Bronchial epithelial cell (primary cell): Measurements from ENCODE around the gene MYCT1. TPM values are rescaled to one million over a fixed set of nuclear protein-coding genes. Genes with fewer than 3 reads are reported as not detected.
"Not testable (repeated sequence)": the region's sequence is repeated elsewhere in the genome, so short reads cannot be mapped to it uniquely, and the experiment has no call there.

Source experiments
- DNase-seq: peaks from one replicate; pipeline ENCODE4 v3.0.0-alpha.2; 2010; ENCODE audit warnings: low read depth
- FAIRE-seq: peaks from 2 replicates; lab custom pipeline; 2011; peaks lifted over from hg19 to GRCh38; lab: Jason Lieb, UNC
- H3K27me3 ChIP-seq: 2 replicates; pipeline ENCODE4 v1.5.1; 2011; ENCODE audit warnings: low read length; ENCODE audit not compliant: control insufficient read depth, insufficient read depth
- H3K36me3 ChIP-seq: 2 replicates; pipeline ENCODE4 v1.5.1; 2011; ENCODE audit warnings: low read length; ENCODE audit not compliant: control insufficient read depth, insufficient read depth
- H3K4me3 ChIP-seq: 2 replicates; pipeline ENCODE4 v1.5.1; 2011; ENCODE audit warnings: mild to moderate bottlenecking, low read depth, low read length, control low read depth
- total RNA-seq: library from RNA; depleted of rRNA; stranded (reverse); fragments of >200 nt; gene quantifications from 2 replicates; pipeline ENCODE4 v1.2.1, GENCODE V29; 2014
- TF ChIP-seq, protein P1 (sequence below): IDR thresholded peaks from 2 replicates; pipeline ENCODE4 v1.5.1; 2011; ENCODE audit warnings: mild to moderate bottlenecking, moderate library complexity, low read length, control low read depth, inconsistent platforms; ENCODE audit not compliant: insufficient read depth, severe bottlenecking

Gene MYCT1
- total RNA-seq, 1 donor from 2014 or later = 0.53 TPM

DNA sequence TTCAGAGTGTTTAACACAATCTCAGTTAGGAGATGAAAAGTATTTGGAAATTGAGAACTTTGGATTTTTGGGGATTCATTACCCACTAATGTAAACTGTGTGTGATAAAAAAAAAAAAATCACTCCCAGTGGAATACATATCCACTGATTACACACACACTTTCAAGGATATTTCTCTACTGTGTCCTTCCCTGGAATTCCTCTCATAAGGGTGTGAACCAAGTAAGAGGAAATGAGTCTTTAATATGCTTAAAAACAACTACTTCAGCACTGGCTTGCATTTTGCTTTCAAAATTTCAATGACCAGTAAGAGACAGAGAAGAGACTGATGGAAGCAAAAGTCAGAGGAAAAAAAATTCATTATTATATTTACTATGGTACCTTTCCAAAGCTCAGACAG is 24.5 kb upstream of the MYCT1 start:
- H3K4me3 ChIP-seq = no peak overlapping the region
- TF ChIP-seq, protein P1, sequence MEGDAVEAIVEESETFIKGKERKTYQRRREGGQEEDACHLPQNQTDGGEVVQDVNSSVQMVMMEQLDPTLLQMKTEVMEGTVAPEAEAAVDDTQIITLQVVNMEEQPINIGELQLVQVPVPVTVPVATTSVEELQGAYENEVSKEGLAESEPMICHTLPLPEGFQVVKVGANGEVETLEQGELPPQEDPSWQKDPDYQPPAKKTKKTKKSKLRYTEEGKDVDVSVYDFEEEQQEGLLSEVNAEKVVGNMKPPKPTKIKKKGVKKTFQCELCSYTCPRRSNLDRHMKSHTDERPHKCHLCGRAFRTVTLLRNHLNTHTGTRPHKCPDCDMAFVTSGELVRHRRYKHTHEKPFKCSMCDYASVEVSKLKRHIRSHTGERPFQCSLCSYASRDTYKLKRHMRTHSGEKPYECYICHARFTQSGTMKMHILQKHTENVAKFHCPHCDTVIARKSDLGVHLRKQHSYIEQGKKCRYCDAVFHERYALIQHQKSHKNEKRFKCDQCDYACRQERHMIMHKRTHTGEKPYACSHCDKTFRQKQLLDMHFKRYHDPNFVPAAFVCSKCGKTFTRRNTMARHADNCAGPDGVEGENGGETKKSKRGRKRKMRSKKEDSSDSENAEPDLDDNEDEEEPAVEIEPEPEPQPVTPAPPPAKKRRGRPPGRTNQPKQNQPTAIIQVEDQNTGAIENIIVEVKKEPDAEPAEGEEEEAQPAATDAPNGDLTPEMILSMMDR = no peak
- FAIRE-seq = no peak

DNA sequence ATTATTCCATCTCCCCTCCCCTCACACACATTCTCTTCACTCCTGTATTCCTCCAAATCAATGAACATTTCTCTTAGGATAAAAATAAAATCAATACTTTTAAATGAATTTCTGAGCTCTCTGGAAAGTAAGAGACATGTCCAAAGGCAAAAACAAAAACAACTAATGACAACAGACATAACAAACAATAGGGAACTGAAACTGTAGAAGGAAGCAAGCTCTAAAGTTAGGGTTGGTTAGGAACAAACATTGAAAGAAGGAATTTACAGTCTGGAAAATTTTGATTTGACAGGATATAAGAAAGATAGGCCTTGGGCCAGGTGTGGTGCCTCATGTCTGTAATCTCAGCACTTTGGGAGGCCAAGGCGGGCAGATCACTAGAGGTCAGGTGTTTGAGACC is 17.5 kb upstream of the MYCT1 start:
- TF ChIP-seq, protein P1 = no peak
- DNase-seq = no peak
- no peaks in the 10 kb centered on the region for H3K27me3 ChIP-seq
- H3K36me3 ChIP-seq = no peaks in the 10 kb centered on the region
- no peak overlapping the region for H3K4me3 ChIP-seq
- no peak for FAIRE-seq

More for the DNA sequence above, 24.5 kb upstream of the MYCT1 start:
- H3K36me3 ChIP-seq = no peaks in the 10 kb centered on the region
- no peak for DNase-seq
- H3K27me3 ChIP-seq = no peaks in the 10 kb centered on the region

DNA sequence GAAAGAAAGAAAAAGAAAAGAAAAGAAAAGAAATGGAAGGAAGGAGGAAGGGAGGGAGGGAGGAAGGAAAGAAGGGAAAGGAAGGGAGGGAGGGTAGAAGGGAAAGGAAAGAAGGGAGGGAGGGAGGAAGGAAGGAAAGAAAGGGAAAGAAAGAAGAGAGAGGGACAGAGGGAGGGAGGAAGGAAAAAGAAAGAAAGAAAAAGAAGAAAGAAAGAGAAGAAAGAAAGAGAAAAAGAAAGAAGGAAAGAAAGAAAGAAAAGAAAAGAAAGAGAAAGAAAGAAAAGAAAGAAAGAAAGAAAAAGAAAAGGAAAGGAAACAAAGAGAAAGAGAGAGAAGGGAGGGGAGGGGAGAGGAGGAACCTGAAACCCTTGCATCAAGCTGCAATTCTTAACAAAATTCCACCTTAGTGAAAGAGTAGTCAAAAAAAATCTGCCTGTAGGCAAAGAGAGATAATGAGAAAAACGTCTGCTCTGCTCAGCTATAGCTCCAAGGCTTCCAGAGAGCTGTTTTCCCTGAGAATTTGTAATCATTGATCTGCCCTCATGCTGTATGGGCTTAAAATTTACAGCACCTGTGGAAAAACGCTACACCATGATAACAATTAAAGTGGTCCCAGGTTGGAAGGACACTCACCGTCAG is 16.7 kb upstream of the MYCT1 start:
- H3K36me3 ChIP-seq = no peaks in the 10 kb centered on the region
- DNase-seq (no peak), FAIRE-seq (no peak)
- no peak overlapping the region for H3K4me3 ChIP-seq
- no peaks in the 10 kb centered on the region for H3K27me3 ChIP-seq
- TF ChIP-seq, protein P1 = no peak

DNA sequence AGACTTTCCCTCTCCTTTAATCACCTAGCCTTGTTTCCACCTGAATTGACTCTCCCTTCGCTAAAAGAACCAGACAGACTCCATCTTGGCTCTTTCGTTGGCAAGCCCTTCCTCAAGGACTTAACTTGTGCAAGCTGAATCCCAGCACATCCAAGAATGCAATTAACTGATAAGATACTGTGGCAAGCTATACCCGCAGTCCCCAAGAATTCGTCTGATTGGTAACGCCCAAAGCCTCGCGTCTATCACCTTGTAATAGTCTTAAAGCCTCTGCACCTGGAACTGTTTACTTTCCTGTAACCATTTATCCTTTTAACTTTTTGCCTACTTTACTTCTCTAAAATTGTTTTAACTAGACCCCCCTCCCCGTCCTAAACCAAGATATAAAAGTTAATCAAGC is 15.6 kb upstream of the MYCT1 start:
- no peaks in the 10 kb centered on the region for H3K27me3 ChIP-seq
- no peak for DNase-seq
- FAIRE-seq = no peak
- no peaks in the 10 kb centered on the region for H3K36me3 ChIP-seq
- TF ChIP-seq, protein P1 = no peak
- no peak overlapping the region for H3K4me3 ChIP-seq

DNA sequence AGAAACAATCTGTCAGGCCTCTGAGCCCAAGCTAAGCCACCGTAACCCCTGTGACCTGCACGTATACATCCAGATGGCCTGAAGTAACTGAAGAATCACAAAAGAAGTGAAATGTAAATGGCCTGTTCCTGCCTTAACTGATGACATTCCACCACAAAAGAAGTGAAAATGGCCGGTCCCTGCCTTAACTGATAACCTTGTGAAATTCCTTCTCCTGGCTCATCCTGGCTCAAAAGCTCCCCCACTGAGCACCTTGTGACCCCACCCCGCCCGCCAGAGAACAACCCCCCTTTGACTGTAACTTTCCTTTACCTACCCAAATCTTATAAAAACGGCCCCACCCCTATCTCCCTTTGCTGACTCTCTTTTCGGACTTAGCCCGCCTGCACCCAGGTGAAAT is 14.8 kb upstream of the MYCT1 start:
- FAIRE-seq, H3K36me3 ChIP-seq, DNase-seq, H3K27me3 ChIP-seq, H3K4me3 ChIP-seq: not testable (repeated sequence)

DNA sequence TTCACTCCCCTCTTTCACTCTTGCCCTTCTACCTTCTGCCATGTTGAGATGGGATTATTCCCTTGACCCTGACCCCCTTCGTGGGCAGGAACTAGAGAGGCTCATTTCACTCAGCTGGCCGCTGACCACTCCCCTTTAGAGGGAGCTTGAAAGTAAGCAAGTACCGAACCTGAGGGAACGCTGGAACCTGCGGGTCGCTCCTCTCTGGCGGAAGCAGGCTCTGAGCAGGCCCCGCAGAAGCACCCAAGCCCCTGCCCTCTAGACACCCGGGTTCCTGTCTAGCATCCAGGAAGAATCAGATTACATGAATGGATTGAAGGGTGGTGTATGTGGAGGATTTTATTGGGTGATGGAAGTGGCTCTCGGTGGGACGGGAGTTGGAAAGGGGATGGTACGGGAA is 11.9 kb upstream of the MYCT1 start:
- Histone ChIP-seq H3K4me3 (no peak overlapping the region), H3K27me3 (no peaks in the 10 kb centered on the region), H3K36me3 (no peaks in the 10 kb centered on the region)
- TF ChIP-seq, protein P1 = no peak
- FAIRE-seq (no peak), DNase-seq (no peak)
